Measurements from ENCODE around the gene EFNA4. TPM values are rescaled to one million over a fixed set of nuclear protein-coding genes. Genes with fewer than 3 reads are reported as not detected.

The EFNA4 gene, protein sequence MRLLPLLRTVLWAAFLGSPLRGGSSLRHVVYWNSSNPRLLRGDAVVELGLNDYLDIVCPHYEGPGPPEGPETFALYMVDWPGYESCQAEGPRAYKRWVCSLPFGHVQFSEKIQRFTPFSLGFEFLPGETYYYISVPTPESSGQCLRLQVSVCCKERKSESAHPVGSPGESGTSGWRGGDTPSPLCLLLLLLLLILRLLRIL
- 1 to 10 TPM; 7.9 to 8.1 TPM for total RNA-seq

DNA sequence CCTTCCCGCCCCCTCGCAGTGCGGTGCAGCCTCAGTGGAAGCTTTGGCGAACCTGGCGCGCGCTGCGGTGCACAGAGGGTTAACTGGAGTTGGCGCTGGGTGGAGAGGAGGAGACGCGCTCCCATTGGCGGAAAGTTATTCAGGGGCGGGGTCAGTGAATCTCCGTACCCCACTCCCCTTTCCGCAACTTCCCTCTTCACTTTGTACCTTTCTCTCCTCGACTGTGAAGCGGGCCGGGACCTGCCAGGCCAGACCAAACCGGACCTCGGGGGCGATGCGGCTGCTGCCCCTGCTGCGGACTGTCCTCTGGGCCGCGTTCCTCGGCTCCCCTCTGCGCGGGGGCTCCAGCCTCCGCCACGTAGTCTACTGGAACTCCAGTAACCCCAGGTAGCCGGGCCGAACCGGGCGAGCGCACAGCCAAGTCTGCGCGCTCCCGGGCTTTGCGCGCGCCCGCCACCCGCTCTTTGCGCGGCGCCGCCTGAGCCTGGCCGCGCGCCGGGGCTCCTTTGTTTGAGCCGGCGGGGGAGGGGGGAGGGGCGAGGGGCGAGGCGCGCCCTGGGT lies at the start of gene EFNA4:
TSS of gene EFNA4 (plus strand) at position 191 of the 561 bp plus-strand sequence. CDS start at position 275, 84 bp downstream.
- ATAC-seq (ENCODE audit: low read depth): peak; percentile 79
- Mint-ChIP-seq H3K36me3 (peaks cover 3% of the 10 kb centered on the region), H3K27ac (peak within 1 kb of the TSS; percentile 43), H3K4me3 (peak within 1 kb of the TSS; percentile 93), H3K9me3 (no peaks in the 10 kb centered on the region), H3K27me3 (peaks cover 5% of the 10 kb centered on the region), H3K4me1 (peaks cover 29% of the 10 kb centered on the region)
- POLR2A ChIA-PET: interaction anchor here (0.8 to 2.8 kb wide), 5 partner anchors 12 to 21 kb away, joined by 3 to 26 read pairs (median 3); partner anchors contain the start of gene ADAM15
- peak; percentile 82 for DNase-seq

DNA sequence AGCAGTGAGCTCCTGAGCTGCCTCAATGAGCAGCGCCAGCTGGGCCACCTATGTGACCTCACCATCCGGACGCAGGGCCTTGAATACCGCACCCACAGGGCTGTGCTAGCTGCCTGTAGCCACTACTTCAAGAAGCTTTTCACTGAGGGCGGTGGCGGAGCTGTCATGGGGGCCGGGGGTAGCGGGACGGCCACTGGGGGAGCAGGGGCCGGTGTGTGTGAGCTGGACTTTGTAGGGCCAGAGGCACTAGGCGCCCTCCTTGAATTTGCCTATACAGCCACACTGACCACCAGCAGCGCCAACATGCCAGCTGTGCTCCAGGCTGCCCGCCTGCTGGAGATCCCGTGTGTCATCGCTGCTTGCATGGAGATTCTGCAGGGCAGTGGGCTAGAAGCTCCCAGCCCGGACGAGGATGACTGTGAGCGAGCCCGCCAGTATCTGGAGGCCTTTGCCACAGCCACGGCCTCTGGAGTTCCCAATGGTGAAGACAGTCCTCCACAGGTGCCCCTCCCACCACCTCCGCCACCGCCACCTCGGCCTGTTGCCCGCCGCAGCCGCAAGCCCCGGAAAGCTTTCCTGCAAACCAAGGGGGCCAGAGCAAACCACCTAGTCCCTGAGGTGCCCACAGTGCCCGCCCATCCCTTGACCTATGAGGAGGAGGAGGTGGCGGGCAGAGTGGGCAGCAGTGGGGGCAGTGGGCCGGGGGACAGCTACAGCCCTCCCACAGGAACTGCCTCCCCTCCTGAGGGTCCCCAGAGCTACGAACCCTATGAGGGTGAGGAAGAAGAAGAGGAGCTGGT lies 48.6 kb upstream of the EFNA4 start:
- POLR2A ChIA-PET: interaction anchor here (0.7 to 3.5 kb wide), 5 partner anchors 9 to 40 kb away, joined by 3 to 18 read pairs (median 6); partner anchors contain the start of genes CKS1B and FLAD1
- no peak overlapping the region for H3K4me3 Mint-ChIP-seq
- H3K4me1 Mint-ChIP-seq: peaks cover 54% of the 10 kb centered on the region
- H3K27me3 Mint-ChIP-seq: peaks cover 2% of the 10 kb centered on the region
- ATAC-seq (ENCODE audit: low read depth) (no peak), DNase-seq (no peak)
- H3K36me3 Mint-ChIP-seq: peaks cover 16% of the 10 kb centered on the region
- H3K9me3 Mint-ChIP-seq: no peaks in the 10 kb centered on the region
- no peak overlapping the region for H3K27ac Mint-ChIP-seq

DNA sequence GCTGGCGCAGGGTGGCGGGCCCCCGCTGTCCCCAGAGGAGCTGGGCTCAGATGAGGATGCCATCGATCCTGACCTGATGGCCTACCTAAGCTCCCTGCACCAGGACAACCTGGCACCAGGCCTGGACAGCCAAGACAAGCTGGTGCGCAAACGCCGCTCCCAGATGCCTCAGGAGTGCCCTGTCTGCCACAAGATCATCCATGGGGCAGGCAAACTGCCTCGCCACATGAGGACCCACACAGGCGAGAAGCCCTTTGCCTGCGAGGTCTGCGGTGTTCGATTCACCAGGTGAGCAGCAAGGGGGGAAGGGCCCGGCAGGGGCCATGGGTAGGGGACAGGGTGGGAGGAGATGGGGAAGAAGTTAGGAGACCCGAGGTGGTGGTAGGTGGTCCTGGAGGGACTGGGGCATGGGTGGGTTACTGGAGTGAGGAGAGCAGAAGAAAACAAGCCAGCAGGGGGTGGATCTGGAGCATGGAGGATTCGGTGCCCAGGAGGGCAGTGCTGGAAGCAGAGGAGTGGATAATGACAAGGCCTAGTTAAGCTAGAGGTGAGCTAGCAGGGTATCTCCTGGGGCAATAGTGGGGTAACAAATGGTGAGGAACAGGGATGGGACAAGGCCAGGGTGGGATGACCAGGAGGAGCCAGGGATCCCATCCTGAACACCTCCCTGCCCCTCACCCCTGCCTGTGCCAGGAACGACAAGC lies 47.9 kb upstream of the EFNA4 start:
- peak overlapping the region; percentile 35 for H3K4me3 Mint-ChIP-seq
- H3K27me3 Mint-ChIP-seq: peaks cover 5% of the 10 kb centered on the region
- H3K27ac Mint-ChIP-seq: peak overlapping the region; percentile 60
- ATAC-seq (ENCODE audit: low read depth): no peak
- POLR2A ChIA-PET: interaction anchor here (1.0 to 3.5 kb wide), 7 partner anchors 9 to 55 kb away, joined by 3 to 18 read pairs (median 6); partner anchors contain the start of genes CKS1B, FLAD1 and PYGO2
- peaks cover 18% of the 10 kb centered on the region for H3K36me3 Mint-ChIP-seq
- no peak for DNase-seq
- peaks cover 48% of the 10 kb centered on the region for H3K4me1 Mint-ChIP-seq
- no peaks in the 10 kb centered on the region for H3K9me3 Mint-ChIP-seq

DNA sequence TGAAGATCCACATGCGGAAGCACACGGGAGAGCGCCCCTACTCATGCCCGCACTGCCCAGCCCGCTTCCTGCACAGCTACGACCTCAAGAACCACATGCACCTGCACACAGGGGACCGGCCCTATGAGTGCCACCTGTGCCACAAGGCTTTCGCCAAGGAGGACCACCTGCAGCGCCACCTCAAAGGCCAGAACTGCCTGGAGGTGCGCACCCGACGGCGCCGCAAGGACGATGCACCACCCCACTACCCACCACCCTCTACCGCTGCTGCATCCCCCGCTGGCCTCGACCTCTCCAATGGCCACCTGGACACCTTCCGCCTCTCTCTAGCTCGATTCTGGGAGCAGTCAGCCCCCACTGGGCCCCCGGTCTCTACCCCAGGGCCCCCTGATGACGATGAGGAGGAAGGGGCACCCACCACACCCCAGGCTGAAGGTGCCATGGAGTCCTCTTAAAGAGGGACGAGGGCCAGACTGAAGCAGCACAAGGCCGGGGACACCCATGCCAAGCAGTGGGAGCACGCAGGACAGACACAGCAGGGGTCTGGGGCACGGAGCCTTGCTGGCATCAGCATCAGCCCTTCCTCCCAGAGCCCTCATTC lies 47.2 kb upstream of the EFNA4 start:
- DNase-seq: no peak
- Mint-ChIP-seq H3K36me3 (peaks cover 18% of the 10 kb centered on the region), H3K4me1 (peaks cover 43% of the 10 kb centered on the region), H3K9me3 (no peaks in the 10 kb centered on the region), H3K4me3 (peak overlapping the region; percentile 35), H3K27me3 (peaks cover 5% of the 10 kb centered on the region), H3K27ac (peak overlapping the region; percentile 45)
- ATAC-seq (ENCODE audit: low read depth): no peak
- POLR2A ChIA-PET: interaction anchor here (1.0 to 3.5 kb wide), 11 partner anchors 10 to 80 kb away, joined by 3 to 18 read pairs (median 6); partner anchors contain the start of genes CKS1B, FLAD1, PBXIP1 and PMVK

DNA sequence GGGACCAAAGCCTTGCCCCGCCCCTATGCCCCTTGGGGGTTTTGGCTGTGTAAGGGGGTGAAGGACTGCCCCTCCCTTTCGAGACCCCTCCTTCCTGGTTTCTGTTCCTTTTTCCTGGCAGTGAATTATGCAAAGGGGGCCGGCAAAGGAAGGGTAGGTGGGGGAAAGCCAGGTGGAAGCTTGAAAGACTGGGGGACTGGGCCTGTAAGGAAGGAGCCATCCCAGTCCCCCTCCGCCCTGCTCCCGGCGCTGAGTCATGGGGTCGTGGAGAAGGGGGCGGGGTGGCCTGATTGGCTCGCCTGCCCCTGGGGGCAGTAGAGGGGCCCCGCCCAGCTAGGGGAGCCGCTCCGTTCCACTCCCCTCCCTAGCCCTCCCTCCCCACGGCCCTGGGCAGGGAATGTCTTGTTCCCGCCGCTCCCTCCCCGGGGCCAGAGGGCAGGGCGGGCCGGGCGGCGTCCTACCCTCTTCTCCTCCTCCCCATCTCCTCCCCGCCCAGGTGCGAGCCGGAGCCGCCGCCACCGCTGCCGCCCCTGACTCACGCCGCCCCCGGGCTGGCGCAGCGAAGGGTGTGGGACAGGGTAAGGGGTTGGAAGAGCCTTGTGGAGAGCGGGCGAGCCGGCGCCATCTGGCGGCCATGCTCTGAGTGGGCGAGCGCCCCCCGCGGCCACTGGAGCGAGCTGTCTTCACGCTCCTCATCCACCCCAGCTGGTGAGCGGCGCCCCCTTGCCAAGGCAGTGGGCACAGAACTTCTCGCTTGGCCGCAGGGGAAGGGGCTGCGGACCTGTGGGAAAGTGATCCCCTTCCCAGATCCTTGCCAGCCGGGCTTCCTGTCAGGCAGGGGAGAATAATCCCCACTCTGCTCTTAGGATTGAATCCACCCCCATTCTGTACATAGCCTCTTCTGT lies 46.2 kb upstream of the EFNA4 start:
- Mint-ChIP-seq H3K9me3 (no peaks in the 10 kb centered on the region), H3K27ac (peak overlapping the region; percentile 70), H3K4me3 (peak overlapping the region; percentile 74), H3K36me3 (peaks cover 18% of the 10 kb centered on the region), H3K4me1 (peaks cover 42% of the 10 kb centered on the region), H3K27me3 (peaks cover 5% of the 10 kb centered on the region)
- peak; percentile 98 for ATAC-seq (ENCODE audit: low read depth)
- POLR2A ChIA-PET: interaction anchor here (0.6 to 3.5 kb wide), 9 partner anchors 11 to 81 kb away, joined by 3 to 18 read pairs (median 9); partner anchors contain the start of genes CKS1B, FLAD1, PBXIP1 and PMVK
- peak; percentile 92 for DNase-seq

DNA sequence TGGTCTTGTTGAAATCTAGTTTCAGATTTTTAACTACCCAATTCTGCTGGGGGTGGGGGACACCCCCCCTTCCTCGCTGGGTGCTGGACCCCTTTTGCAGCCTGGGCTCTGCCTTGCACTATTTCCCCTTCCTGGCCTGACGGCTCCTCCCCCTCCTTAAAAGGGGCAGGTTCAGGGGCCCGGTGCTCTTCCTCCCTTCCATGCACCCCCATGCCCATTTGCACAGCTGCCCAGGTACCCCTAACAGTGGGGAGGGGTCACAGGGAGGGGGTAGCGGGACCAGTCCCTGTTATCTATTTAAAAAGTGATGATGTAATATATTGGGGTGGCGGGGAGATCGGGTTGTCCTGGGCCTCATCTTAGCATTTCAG lies 45.6 kb upstream of the EFNA4 start:
- Mint-ChIP-seq H3K4me1 (peaks cover 36% of the 10 kb centered on the region), H3K27me3 (peaks cover 5% of the 10 kb centered on the region), H3K9me3 (no peaks in the 10 kb centered on the region), H3K27ac (peak overlapping the region; percentile 70), H3K4me3 (peak overlapping the region; percentile 74), H3K36me3 (peaks cover 16% of the 10 kb centered on the region)
- ATAC-seq (ENCODE audit: low read depth) (peak; percentile 30), DNase-seq (no peak)
- POLR2A ChIA-PET: interaction anchor here (0.6 to 3.5 kb wide), 8 partner anchors 11 to 82 kb away, joined by 3 to 18 read pairs (median 10); partner anchors contain the start of genes CKS1B, FLAD1, PBXIP1 and PMVK

DNA sequence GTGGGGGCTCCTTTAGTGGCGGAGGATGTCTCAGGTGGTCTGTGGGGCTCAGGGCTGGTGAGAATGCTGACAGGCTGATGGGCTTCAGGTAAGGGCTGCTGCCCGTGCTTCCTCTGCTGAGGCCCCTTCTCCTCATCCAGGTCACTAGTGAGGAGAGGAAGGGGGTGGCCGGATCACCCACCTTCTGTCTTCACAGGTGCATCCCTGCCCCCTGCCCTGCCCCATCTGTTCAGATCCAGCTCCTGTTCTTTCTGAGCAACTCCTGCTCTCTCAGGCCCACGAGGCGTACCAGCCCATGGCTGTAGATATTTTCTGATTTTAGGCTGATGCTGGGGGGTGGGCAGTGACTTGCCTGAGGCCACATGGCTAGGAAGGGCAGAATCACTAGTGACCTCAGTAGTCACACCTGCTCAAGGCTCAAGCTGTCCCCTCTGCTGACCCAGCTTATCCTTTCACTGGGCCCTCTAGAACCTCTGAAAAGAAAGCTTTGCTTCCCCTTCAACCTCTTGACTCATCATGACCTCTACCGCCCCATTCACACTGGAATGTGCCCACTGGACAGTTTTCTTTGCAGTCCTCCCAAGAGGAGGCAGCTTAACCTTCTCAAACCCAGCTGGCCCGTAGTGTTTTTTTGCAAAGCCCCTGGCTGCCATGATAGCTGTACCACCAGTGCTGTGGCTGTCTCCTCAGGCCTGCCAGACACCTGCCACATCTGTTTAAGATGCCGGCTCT lies 44.8 kb upstream of the EFNA4 start:
- POLR2A ChIA-PET: interaction anchor here (1.2 kb wide), 1 partner anchor 63 kb away, joined by 4 read pairs; the partner anchor contains the start of gene PBXIP1
- peaks cover 5% of the 10 kb centered on the region for H3K27me3 Mint-ChIP-seq
- peaks cover 14% of the 10 kb centered on the region for H3K36me3 Mint-ChIP-seq
- ATAC-seq (ENCODE audit: low read depth) (no peak), DNase-seq (no peak)
- no peak overlapping the region for H3K27ac Mint-ChIP-seq
- peaks cover 29% of the 10 kb centered on the region for H3K4me1 Mint-ChIP-seq
- H3K4me3 Mint-ChIP-seq: no peak overlapping the region
- no peaks in the 10 kb centered on the region for H3K9me3 Mint-ChIP-seq

DNA sequence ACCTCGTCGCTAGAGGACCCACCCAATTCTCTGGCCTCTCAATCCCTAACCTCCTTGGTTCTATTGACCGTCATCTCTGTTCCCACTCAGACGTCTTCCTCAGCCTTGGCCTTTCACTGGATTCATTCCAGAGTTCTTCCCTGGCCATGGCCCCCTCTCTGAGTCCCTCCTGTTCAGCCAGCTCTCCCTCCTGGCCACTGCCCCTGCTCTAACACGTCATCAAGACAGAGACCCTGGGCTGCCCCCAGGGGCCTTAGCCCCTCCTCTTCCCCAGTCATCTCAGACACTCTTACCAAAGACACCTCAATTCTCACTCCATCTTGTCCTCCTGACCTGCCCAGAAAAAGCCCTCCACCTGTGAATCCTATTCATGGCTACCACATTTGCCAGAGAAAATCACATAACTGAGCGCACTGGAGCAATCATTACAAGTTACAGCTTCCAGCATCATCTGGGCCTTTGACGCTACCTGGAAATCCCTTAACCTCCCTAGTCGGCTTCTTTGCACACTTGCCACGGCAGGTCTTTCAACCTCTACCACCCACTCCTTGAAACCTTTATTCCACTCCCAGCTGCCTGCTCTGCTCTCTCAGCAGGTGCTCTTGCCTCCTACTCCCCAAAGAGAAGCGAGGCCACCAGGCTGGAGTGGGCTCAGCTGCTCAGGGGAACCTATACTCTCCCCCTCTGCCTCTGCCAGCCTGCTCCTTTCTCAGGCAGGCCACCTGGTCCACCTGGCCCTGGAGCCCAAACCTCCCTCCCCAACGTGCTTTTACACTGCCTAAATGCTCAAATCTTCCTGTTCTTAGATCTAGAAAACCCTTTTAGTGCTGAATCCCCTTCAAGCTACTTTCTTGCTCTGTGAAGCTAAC lies 43.9 kb upstream of the EFNA4 start:
- Mint-ChIP-seq H3K27ac (no peak overlapping the region), H3K4me1 (peaks cover 25% of the 10 kb centered on the region), H3K27me3 (peaks cover 7% of the 10 kb centered on the region), H3K9me3 (no peaks in the 10 kb centered on the region), H3K36me3 (peaks cover 13% of the 10 kb centered on the region), H3K4me3 (no peak overlapping the region)
- ATAC-seq (ENCODE audit: low read depth): no peak
- DNase-seq: no peak
- POLR2A ChIA-PET: interaction anchor here (0.8 to 1.2 kb wide), 4 partner anchors 9 to 68 kb away, joined by 3 to 9 read pairs (median 4); partner anchors contain the start of genes CKS1B and PBXIP1

DNA sequence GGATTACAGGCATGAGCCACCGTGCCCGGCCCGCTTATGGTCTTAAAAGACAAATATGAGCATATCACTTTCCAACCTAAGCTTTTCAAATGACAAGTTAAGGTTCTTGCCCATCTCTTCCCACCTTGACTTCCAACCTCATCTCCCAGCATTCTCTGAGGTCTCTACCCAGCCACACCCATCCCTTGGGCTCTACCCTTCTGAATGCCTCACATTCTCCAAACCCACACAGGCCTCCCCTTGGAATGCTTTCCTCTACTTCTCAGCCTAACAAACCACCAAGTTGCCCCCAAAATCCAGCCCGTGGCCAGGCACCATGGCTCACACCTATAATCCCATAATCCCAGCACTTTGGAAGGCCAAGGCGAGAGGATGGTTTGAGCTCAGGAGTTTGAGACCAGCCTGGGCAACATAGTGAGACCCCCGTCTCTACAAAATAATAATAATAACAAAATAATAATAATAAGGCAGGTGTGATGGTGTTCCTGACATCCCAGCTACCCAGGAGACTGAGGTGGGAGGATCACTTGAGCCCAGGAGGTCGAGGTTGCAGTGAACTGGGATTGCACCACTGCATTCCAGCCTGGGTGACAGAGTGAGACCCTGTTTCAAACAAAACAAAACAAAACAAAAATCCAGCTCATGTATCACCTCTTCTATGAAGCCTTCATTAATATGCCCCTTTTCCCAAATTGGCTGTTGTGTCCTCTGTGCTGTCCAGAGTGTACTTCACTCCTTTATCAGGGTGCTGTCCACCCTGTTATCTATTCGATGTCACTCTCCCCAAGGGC lies 41.2 kb upstream of the EFNA4 start:
- POLR2A ChIA-PET: no interaction called here
- H3K36me3 Mint-ChIP-seq: peaks cover 4% of the 10 kb centered on the region
- no peaks in the 10 kb centered on the region for H3K9me3 Mint-ChIP-seq
- no peak for ATAC-seq (ENCODE audit: low read depth)
- no peak overlapping the region for H3K27ac Mint-ChIP-seq
- peaks cover 9% of the 10 kb centered on the region for H3K4me1 Mint-ChIP-seq
- H3K4me3 Mint-ChIP-seq: no peak overlapping the region
- DNase-seq: no peak
- peaks cover 12% of the 10 kb centered on the region for H3K27me3 Mint-ChIP-seq

DNA sequence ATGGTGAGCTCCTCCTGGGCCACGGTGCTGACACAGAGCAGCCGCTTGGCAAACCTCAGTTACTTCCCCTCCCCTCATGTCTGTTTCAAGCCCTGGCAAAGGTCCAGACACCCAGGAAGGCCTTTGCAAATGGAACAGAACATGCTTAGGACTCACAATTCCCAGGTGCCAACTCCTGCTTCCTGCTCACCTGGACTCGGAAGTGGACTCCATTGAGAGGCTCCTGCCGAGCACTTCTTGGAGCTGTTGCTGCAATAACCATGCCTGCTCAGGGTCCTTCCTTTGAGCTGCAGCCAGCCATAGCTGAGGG lies 40.7 kb upstream of the EFNA4 start:
- Mint-ChIP-seq H3K27me3 (peaks cover 12% of the 10 kb centered on the region), H3K4me3 (no peak overlapping the region), H3K27ac (no peak overlapping the region), H3K9me3 (no peaks in the 10 kb centered on the region), H3K36me3 (peaks cover 4% of the 10 kb centered on the region), H3K4me1 (peaks cover 6% of the 10 kb centered on the region)
- no peak for ATAC-seq (ENCODE audit: low read depth)
- POLR2A ChIA-PET: no interaction called here
- DNase-seq: no peak
